Stimulated activated CD4-positive, alpha-beta T cell treated with anti-CD3 and anti-CD28 coated beads, Interleukin-4, amount 100 ng/mL, for 4 hours (primary cell): ENCODE results near the gene DDB1.

ENCODE experiments used
- DNase-seq, 2 experiments: peaks; one replicate each; pipeline ENCODE4 v3.0.0-alpha.2; 2020

Gene DDB1

DNA sequence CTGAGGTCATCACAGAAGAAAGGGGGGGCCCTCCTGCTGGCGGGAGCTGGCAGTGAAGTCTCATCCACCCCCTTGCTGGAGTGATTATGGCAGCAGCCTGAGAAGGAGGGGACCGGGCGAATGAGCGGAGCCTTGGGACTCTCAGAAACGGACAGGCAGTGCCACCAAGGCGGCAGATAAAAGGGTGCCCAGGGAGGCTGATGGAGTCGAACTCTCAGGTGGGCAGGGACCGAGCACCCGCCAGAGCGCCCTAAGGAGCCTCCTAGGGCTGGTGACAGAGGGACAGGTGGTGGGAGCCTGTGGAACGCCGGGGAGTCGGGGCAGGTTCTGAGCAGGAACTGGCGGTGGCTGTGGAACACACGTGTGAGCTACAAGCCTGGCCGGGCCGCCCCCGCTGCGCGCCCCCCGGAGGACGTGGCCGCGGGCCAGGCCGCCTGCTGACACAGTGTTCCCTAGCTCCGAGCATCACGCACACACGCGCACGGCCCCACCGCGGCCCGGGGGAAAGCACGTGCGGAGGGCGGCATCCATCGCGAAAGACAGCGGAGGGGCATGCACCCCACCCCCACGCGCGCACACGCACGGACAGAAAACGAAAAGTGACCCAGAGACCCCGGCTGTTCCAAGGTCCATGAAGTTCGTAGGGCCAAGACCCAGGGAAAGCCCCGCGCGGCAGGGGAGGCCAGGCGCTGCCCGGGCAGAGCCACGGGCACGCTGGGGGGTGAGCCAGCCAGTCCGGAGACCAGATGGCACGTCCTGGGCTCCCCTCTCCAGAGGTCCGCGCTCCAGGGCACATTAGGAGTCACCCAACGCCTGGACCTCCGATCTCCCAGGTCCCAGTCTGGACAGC, 38.8 kb downstream of the DDB1 start:
- peak; percentile 56 to 57 for DNase-seq

DNA sequence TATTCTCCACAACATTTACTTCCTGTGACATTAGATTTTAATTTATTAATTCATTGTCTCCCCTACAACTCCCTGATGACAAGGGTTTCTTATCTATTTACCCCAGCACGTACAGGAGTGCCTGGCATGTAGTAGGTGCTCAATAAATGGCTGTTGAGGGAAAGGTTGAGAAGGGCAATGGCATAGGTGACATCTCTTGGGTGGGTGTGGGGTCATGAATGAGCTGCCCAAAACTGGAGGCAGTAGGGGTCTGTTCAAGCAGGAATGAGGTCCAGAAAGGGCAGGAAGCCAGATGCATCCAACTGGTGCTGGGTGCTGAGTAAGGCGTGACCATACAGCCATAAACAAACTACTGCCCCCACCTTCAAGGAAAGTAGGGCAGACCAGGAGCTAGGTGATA, 40.5 kb downstream of the DDB1 start:
- no peak for DNase-seq

DNA sequence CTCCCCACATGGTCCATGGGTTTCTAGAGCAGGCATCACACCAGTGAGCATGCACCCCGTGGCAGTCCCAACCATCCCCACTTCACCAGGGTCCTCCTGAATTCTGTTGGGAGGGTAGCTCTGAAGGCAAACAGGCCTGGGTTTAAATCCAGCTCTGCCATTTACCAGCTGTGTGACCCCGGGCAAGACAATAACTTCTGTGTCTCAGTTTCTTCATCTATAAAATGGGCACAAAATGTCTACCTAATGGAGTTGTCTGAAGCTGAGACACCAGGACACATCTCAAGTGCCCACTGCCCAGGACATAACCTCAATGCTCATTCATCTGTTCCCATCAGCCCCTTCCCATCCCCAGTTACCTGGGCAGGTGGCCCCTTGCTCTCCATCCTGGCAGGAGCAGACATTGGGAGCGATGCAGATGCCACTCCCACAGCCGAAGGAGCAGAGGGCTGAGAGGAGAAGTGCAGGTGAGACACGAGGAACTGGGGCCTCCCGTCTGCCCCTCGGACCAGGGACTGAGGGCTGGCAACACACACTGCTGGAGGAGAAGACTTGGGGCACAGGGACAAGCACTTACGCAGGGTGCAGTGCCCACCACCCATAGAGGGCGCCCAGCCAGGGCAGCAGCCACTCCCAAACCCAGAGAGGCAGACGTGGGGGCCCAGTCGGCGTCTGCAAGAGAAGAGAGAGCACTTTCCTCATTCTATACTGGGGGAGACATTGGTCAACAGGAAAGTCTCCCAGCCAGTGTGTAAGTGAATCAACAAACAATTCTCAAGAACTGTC, 41.8 kb downstream of the DDB1 start:
- no peak for DNase-seq

DNA sequence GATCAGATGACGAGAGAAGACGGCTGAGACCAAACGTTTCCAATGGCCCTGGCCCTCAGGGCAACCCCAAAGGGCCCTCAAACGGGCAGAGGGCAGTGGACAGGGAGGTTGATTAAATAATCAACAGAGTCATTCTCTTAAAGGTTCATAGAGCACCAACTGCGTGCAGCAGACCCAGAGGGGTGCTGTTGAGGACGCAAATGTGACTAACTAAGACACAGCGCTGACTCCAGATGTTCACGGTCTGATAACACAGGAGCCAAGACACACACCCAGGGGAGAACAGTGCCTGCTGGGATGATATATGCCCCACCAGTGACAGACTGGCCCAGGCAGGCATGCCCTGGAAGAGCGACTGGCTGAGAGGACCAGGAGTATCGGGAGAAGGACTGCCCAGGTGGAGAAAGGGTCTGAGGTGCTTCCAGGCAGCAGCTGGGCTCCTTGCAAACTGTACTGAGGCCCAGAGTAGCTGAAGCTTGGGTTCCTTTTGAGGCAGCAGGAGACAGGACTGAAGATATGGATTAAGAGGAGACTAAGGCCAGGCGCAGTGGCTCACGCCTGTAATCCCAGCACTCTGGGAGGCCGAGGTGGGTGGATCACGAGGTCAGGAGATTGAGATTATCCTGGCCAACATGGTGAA, 45.4 kb downstream of the DDB1 start:
- no peak for DNase-seq

DNA sequence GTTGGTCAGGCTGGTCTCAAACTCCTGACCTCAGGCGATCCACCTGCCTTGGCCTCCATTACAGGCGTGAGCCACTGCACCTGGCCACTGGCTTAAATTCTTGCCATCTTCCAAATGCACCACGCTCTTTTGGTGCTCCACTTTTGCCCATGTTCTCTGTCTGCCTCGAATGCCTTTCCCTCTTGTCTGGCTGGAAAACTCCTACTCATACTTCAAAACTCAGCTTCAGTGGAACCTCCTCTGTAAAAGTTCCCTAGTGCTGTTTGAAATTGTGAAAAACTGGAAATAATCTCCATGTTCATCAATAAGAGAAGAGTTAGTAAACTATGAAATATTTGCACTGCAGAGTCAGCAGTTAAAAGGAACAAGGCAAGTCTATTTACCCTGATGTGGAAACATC, 49.3 kb downstream of the DDB1 start:
- no peak for DNase-seq

DNA sequence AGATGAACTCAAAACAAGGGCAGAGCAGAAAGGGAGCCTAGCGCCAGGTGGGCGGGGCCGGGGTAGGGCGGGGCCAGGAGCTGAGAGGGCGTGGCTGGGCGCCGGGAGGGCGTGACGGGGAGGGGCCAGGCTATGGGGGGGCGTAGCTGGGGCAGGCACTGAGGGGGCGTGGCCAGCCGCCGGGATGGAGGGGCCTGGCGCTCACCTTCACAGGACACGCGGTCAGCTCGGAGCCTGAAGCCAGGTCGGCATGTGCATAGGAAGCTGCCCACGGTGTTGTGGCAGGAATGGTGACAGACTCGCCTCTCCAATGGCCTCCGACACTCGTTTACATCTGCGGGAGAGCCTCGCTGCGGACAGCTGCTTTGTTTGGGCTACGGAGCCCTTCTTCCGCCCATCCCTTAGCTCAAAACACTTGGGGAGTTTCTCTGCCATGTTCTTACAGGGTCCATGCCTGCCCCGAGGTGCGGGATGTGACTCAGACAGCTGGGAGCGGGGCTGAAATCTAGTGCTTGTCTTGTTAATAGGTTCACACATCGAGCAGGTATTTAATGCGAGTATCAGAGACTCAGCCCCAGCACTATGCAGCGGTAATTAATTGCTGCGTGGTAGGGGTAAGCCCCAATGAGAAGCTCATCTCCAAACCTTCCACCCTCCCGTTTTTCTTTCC, 51.2 kb downstream of the DDB1 start:
- peak in 1 of 2 experiments; percentile 29 for DNase-seq

DNA sequence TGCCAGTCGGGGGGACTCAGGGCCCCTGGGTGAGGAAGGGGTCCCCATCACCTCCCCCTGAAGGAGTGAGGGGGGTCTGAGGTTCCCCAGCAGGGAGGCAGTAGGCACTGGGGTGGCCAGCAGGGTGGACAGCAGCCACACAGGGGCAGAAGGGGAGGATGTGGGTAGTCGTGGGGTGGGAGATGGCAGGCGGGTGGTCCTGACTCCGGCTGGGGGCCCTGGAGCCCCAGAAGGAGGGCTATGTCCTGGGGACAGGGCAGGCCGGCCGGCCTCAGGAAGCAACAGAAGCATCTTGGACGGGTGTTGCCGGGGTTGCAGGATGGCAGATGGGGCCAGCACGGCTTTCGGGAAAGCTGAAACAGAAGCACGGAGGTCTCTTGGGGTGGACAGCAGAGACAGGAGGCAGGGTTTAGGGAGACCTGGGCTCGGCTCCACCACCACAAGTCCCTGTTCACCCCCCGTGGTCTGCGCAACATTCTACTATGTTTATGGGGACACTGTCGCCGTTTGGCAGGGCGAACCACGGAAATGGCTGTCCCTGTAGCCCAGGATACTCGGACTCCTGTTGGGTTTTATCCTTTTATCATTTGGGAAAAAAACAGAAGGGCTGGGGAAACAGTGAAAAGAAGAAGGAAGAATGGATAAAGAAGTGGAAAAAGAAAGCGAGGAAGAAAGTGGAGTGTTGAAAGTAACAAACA, 51.9 kb downstream of the DDB1 start:
- no peak for DNase-seq

DNA sequence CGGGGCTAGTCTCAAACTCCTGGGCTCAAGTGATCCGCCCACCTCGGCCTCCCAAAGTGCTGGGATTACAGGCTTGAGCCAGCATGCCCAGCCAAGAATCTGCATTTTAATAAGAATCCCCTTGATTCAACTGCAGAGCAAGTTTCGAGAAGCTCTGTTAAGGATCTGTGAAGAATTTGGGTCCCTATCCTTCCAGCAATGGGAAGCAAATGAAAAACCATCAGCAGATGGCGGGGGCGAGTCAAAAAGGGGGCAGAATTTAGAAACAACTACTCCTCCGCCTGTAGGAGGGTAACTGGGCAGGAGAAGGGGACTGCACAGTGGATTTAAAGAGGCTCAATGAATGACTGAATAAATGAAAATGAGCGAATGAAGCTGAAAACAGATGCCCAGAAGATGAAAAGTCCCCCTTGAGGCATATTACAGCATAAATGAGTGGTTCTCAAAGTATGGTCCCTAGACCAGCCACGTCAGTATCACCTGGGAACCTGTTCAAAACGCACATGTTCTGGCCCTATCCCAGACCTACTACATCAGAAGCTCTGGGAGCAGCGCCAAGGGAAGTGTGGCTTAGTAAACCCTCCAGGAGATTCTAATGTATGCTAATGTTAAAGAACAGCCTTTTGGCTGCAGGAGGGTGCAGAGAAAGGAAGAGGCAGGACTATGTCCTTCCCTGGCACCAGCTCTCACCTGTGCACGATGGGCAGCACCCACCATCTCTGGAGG, 52.8 kb downstream of the DDB1 start:
- DNase-seq, result no peak

DNA sequence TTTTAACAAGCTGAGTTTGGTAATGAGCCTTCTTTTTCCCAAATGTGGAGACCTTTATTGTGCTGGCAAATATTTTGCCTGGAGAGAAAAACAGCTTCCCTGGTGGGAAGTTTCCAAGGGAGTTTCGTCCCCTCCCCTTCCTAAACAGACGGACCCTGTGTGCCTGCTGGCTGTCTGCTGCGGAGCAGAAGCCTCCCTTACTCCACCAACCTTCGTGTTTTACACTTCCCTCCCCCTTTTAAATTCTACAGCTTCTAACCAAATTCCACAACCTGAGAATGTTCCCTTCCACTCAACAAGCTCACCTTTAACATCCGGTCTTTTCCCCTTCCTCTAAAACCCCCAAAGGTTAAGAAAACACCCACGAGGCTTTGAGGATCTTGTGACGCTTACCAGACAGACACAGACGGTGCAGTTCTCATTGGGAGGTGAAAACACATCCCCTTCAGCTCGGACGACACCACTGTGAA, 54.9 kb downstream of the DDB1 start:
- DNase-seq, result no peak

DNA sequence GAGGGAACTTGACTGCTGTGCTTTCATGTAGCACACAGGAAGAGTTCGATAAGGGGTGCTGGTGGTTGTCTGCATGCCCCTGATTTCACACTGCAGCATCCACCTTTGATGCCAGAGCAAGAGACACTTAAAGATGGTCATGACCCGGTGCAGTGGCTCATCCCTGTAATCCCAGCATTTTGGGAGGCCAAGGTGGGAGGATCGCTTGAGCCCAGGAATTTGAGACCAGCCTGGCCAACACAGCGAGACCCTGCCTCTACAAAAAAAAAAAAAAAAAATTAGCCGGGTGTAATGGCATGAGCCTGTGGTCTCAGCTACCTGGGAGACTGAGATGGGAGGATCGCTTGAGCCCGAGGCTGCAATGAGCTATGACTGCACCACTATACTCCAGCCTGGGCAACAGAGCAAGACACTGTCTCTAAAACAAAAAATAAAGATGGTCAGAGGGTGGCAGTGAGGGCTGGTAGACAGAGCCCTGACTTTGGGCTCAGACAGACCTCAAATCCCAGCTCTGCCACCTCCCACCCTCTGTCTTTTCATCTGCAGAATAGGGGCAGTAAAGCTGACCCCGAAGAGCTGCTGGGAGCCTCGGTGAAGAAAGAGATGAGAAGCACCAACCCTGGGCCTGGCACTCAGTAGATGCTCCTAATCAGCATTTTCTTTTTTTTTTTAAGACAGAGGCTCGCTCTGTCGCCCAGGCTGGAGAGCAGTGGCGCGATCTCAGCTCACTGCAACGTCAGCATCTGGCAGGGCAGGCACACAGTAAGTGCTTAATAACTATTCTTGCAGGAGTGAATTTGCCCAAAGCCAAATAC, 55.5 kb downstream of the DDB1 start:
- no peak for DNase-seq

DNA sequence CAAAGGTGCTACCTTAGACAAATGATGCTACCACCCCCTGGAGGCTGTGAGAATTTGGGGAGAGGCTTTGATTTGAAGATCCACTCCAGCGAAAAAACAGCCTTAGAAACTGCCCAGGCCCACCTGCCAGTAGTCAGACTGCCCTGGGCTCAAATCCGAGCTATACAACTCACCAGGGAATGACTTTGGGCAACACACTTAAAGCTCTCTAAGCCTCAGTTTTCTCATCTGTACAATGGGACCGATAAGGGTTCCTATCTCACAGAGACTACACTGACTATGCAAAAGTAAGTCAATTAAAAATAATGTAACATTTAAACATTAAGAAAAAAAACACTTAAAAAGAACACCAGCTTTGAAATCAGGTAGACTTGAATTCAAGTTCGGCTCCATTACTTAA, 57.7 kb downstream of the DDB1 start:
- no peak for DNase-seq

DNA sequence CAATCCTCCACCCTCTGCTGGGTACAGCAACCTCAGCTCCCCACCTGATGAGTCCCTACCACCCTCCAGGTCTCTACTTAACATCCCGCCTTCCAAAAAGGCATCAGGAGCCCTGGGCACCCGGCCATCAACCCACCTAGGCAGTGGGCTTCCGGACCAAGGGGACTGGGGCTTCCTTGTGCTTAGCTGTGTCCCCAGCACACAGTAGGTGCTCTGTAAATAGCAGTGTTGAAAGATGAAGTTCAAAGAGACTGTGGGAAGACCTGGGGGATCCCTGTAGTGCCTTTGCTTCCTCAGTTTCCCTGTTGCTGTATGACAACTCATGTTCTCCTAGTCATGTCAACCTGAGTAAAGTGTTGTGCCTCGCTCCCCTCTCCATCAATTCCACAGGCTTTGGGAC, 58.8 kb downstream of the DDB1 start:
- DNase-seq, result no peak

DNA sequence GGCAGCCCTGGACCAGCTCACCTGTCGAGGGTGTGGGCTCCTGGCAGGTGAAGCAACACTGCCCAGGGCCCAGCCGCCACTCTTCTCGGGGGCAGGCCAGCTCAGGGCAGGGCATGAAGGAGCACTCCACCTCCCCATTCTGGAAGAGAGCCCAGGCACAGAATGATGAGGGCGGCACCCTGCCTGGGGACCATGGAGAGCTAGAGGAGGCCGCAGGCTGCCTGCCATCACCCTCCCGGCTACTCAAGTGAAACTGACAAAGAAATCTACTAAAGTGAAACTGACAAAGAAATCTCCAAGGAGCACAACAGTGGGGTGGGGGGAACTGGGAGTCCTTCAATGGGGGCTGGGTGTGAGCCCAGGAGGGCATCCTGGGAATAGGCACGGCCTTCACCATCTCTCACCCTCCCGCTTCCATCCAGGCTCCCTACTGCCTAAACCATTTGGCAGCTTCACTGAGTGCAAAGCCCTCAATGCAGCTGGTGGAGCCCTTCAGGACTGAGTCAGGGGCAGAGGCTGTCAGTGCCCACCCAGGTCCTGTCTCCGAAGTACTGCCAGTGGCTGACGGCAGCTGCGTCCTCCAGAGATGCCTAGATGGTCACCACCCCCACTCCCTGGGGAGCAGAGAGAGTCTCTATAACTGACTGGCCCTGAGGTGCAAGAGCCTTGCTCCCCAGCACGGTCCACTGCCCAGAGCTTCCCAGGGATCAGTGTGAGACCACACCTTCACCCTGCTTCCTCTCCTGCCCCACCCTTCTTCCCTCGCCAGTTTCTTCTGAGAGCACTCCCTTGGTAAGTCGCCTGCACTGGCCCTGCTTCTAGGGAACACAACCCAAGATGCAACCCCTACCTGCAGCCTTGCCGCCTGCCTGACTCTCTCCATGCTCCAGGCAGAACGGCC, 59.5 kb downstream of the DDB1 start:
- DNase-seq, result no peak

DNA sequence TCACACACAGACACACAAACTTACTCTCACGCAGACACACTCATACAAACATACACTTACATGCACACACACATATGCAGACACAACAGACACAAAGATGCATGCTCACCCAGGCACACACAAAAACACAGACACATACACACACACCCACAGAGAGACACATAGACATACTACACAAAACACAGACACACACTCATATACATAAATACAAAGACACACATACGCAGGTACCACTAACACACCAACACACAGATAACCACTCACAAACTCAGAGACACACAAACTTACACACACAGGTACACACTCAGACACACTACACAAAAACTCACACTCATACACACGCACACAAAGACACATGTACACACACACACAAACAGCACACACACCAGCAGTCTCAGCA, 60.2 kb downstream of the DDB1 start:
- DNase-seq, result no peak

DNA sequence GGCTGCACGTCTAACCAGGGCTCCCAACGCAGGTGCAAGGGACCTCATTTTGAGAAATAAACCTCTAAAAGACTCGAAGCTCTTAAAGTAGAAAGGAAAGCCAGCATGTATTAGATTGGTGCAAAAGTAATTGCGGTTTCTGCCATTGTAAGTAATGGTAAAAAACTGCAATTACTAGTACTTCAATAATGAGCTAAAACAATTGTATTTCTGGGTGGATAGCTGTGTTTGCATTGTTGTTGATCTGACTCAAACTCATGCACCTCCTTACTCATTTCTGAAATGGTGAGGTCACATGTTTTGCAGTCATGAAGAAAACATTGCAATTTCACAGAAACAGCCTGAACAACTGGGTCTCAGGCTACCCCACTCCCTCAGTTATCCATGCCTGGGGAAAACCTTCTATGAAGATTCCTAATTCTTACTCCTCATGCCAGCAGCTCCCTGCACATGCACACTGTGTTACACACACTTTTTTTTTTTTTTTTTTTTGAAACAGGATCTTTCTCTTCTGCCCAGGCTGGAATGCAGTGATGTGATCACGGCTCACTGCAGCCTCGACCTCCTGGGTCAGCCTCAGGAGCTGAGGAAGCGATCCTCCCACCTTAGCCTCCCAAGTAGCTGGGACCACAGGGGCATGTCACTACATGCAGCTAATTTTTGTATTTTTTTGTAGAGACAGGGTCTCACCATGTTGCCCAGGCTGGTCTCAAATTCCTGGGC, 62.4 kb downstream of the DDB1 start:
- DNase-seq, result no peak

DNA sequence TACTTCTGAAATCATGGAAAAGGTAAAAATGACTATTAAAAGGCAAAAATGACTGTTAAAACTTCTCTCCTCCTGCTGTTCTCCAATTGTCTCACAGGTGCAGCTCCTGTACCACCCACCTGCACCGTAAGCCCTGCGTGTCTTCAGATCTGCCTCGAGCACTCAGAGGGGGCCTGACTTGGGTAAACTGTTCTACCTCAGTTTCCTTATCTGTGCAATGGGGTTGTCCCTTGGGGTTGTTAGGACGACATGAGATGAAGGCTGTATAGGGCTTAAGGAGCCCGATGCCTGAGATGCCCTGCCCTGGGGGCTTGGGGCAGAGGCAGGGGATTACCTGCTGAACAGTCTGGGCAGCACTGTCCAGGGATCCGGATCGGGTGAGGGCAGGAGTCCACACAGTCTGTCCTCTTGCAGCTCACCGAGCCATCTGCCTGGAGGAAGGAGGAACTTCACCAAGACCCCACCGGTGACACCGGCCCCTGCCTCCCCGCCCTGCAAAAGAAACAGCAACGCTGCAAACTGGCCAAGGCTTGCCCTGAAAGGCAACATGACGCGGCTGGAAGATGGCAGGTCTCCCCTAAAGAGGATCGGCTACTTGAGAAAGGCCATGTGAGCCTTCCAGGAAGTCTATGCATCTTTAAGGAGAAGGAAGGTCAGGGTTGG, 64.2 kb downstream of the DDB1 start:
- no peak for DNase-seq

DNA sequence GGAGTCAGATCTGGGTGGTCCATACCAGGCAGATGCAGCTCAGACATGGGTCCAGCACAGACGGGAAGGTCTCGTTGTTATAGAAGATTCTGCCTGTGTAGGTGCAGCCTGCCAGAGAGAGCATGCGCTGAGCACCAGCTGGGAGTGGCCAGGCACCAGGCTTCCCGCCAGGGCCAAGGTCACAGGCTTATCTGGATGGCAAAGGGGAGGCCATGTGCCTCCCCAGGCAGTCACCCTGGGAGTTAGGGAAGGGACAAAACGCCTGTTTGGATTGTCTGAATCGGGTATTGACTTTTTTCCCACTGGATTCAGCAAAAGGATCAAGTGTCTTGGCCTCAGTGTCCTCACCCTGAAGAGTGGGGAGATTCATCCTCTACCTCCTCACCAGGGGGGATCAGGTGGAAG, 65.5 kb downstream of the DDB1 start:
- DNase-seq, result no peak

DNA sequence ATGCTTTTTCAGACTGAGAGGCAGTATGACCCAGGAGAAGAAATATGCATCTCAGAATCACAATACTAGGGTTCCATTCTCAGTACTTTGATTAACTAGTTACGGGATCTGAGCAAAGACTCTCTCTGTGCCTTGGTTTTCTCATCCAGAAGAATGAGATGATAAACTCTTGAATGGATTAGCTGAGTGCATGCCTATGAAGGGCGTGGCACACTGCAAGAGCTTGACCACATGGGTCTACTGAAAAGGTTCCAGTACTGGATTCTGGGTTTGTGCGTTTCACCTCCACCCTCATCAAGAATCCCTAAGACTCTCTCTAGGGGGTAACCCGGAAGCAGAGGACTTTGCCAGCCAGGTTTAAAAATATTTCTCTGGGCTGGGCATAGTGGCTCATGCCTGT, 66.3 kb downstream of the DDB1 start:
- DNase-seq, result no peak

DNA sequence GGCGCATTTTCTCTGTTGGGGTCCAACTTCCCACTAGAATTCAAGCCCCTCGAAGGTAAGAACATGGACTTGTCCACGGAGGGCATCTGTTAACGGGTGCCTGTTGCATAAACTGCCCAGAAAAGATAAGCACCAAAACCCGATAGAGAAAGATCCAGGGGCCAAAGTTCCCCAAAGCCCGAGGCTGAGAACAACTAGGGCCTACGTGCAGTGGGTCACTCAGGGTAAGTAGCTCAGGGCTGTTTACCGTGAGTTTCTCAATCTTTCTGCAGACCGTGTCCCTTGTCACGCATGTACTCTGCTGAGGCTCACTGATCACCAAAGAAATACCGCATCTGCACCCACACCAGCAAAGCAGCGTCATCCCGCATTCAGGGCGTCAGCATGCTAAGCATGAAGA, 67.5 kb downstream of the DDB1 start:
- DNase-seq, result no peak
